ENCODE measurements around the gene CYTH2.
"Not testable (repeated sequence)": the region's sequence is repeated elsewhere in the genome, so short reads cannot be mapped to it uniquely, and the experiment has no call there.

CYTH2 gene

DNA sequence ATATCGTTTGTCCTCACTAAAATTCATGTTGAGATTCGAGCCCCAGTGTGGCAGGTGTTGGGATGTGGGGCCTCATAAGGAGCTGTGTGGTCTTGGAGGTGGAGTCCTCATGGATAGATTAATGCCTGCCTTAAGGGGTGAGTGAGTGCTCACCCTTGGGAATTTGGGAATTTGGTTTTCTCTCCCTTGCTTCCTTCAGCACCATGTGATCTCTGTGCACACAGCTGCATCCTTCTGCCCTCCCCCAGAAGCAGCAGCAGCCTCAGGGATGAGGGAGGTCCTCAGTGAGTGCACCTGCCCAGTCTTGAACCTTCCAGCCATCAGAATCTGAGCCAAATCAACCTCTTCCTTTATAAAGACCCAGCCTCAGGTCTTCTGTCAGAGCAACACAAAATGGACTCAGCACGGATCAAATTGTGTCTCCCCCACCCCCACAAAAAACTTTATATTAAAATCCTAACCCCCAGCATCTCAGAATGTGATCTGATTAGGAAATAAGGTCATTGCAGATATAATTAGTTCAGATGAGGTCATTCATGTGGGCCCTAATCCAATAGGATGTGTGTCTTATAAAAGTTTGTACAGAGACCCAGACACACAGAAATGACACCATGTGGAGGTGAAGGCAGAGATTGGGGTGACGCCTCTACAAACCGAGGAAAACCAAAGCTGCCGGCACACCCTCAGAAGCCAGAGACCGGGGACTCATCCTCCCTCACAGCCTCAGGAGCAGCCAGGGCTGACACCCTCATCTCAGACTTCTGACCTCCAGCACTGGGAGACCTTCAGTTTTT lies 12.9 kb downstream of the CYTH2 start:
- H3K4me3 ChIP-seq (ENCODE audit: low read length), result no peak overlapping the region
- TF ChIP-seq, protein P1, sequence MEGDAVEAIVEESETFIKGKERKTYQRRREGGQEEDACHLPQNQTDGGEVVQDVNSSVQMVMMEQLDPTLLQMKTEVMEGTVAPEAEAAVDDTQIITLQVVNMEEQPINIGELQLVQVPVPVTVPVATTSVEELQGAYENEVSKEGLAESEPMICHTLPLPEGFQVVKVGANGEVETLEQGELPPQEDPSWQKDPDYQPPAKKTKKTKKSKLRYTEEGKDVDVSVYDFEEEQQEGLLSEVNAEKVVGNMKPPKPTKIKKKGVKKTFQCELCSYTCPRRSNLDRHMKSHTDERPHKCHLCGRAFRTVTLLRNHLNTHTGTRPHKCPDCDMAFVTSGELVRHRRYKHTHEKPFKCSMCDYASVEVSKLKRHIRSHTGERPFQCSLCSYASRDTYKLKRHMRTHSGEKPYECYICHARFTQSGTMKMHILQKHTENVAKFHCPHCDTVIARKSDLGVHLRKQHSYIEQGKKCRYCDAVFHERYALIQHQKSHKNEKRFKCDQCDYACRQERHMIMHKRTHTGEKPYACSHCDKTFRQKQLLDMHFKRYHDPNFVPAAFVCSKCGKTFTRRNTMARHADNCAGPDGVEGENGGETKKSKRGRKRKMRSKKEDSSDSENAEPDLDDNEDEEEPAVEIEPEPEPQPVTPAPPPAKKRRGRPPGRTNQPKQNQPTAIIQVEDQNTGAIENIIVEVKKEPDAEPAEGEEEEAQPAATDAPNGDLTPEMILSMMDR (conservative IDR thresholded peaks at IDR 0.05; ENCODE audit: low read depth, low read length), result no peak
- DNase-seq (ENCODE audit: low read depth), result no peak

DNA sequence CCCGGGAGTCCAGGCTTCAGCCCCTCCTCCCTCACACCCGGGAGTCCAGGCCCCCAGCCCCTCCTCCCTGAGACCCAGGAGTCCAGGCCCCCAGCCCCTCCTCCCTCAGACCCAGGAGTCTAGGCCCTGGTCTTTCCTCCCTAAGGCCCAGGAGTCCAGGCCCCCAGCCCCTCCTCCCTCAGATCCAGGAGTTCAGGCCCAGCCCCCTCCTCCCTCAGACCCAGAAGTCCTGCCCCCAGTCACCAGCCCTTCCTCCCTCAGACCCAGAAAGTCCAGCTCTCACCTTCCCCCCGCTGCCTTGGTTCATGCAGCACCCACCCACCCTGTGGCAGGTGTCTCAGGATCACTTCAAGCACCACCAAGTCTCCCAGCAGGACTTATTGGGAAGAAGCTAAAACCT lies 14.1 kb downstream of the CYTH2 start:
- no peak for DNase-seq (ENCODE audit: low read depth)
- no peak overlapping the region for H3K4me3 ChIP-seq (ENCODE audit: low read length)
- TF ChIP-seq, protein P1 (conservative IDR thresholded peaks at IDR 0.05; ENCODE audit: low read depth, low read length), result no peak

DNA sequence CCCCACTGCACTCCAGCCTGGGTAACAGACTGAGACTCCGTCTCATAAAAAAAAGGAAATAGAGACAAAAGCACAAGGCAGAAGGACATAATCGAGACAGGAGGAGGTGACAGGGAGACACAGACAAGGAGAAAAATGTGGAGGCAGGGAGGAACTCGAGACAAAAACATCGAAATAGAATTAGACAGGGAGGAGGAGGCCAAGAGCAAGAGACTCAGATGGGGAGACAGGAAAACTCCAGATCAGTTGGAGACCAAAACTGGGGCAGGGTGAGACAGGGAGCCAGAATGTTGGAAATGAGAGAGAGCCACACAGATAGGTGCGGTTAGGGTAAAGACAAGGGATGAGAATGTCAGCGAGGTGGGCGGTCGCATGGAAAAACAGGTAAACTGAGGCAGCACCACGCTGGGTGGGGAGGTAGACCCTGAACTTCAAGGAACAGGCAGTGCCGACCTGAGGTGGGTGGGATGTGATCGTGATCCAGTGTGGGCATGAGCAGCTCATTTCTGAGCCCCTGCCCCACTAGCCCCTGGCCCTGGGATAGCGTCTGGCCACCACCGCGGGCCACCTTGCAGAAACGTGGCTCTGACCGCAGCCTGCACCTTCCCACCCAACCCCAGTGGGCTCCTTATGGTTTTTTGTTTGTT lies 15.2 kb downstream of the CYTH2 start:
- no peak for DNase-seq (ENCODE audit: low read depth)
- no peak overlapping the region for H3K4me3 ChIP-seq (ENCODE audit: low read length)
- TF ChIP-seq, protein P1 (conservative IDR thresholded peaks at IDR 0.05; ENCODE audit: low read depth, low read length), result no peak

DNA sequence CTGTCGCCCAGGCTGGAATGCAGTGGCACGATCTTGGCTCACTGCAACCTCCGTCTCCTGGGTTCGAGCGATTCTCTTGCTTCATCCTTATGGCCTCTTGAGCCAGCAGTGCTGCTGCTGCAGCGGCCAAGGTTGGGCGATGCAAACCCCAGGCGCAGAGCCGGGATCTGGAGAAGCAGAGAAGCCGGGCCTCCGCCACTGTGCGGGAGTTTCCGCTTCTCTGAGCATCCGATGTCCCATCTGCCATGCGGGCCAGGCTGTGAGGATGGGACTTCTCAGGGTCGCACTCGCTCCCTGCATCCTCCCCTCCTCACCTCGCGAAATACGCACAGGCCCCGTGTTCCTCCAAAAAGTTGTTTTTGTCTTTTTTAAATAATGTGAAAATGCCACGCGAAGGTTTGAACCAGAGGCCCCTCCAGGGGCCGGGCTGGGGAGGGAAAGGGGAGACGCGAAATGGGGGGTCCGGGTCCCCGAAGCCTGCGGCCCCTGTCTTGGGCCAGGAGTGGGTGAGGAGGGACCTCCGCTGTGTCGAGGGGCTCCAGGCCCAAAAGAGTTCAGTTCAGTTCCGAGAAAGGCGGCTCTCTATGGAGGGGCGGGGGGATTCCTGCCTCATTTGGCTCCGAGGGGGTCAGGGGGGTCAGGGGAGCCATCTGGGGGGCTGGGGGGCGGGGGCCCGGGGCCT lies 15.9 kb downstream of the CYTH2 start:
- TF ChIP-seq, protein P1 (conservative IDR thresholded peaks at IDR 0.05; ENCODE audit: low read depth, low read length), result no peak
- no peak for DNase-seq (ENCODE audit: low read depth)
- no peak overlapping the region for H3K4me3 ChIP-seq (ENCODE audit: low read length)

DNA sequence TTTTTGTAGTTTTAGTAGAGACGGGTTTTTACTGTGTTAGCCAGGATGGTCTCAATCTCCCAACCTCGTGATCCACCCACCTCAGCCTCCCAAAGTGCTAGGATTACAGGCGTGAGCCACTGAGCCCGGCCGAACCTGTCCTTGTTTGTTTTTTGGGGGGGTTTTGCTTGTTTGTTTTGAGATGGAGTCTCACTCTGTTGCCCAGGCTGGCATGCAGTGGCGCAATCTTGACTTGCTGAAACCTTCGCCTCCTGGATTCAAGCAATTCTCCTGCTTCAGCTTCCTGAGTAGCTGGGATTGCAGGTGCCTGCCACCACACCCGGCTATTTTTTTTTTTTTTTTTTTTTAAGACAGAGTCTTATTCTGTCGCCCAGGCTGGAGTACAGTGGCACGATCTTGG lies 17.5 kb downstream of the CYTH2 start:
- not testable (repeated sequence) for H3K4me3 ChIP-seq (ENCODE audit: low read length); DNase-seq (ENCODE audit: low read depth)

DNA sequence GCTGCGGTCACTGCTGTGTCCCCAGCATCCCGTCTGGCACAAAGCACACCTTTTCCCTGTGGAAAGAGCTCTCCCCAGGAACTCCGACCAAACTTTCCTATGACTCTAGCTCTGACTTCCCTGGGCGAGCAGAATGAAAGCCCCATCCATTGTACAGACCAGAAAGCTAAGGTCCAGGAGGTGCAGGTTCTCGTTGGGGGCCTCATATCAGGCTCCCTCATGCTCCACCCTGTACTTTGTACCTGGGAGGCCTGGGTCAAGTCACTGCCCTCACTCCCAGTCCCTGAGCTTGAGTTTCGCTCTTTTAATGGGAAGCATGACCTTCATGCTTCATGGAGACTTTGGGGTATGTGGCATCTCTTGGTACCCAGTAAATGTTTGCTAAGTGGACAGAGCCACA lies 18.4 kb downstream of the CYTH2 start:
- no peak overlapping the region for H3K4me3 ChIP-seq (ENCODE audit: low read length)
- TF ChIP-seq, protein P1 (conservative IDR thresholded peaks at IDR 0.05; ENCODE audit: low read depth, low read length), result no peak
- no peak for DNase-seq (ENCODE audit: low read depth)

DNA sequence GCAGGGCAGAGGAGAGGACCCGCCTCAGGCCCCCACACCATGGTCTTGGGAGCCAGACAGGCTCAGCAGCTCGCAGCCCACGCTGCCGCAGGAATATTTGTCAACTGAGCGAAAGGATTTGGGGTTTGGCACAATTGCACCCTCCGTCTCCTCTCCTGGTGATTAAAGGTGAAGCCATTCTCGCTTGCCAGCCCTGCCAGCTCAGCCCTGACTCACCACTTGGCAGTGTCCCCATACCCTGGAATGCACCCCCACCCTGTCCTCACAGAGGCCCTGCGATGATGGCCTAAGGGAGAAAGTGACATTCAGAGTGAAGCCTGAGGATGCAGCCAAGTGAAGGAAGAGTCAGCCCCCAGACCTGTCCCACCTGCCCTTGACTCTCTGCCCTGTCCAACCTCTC lies 18.8 kb downstream of the CYTH2 start:
- H3K4me3 ChIP-seq (ENCODE audit: low read length), result no peak overlapping the region
- DNase-seq (ENCODE audit: low read depth), result peak; percentile 66
- TF ChIP-seq, protein P1 (conservative IDR thresholded peaks at IDR 0.05; ENCODE audit: low read depth, low read length), result no peak

DNA sequence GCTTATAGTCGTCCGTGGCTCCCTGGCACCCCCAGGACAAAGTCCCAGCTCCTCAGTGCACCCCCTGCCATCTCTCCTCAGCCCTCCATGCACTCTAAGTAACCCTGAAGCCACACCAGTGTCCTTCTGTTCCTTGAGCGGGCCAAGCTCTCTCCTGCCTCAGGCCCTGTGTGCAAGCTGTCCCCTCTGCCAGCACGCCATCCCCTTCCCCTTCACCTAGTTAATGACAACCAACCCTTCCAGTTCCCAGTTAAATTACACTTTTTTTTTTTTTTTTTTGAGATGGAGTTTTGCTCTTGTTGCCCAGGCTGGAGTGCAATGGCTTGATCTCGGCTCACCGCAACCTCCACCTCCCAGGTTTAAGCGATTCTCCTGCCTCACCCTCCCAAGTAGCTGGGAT lies 19.3 kb downstream of the CYTH2 start:
- H3K4me3 ChIP-seq (ENCODE audit: low read length); DNase-seq (ENCODE audit: low read depth): not testable (repeated sequence)
